ENCODE results near the gene NAV3. TPM values are rescaled to one million over a fixed set of nuclear protein-coding genes. Genes with fewer than 3 reads are reported as not detected.

Gene NAV3
- total RNA-seq, 2 experiments from 2014 or later = not detected

DNA sequence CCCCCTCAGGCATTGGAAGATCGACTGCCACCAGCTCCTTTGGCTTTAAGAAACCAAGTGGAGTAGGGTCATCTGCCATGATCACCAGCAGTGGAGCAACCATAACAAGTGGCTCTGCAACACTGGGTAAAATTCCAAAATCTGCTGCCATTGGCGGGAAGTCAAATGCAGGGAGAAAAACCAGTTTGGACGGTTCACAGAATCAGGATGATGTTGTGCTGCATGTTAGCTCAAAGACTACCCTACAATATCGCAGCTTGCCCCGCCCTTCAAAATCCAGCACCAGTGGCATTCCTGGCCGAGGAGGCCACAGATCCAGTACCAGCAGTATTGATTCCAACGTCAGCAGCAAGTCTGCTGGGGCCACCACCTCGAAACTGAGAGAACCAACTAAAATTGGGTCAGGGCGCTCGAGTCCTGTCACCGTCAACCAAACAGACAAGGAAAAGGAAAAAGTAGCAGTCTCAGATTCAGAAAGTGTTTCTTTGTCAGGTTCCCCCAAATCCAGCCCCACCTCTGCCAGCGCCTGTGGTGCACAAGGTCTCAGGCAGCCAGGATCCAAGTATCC lies 288.7 kb downstream of the NAV3 start:
- peaks cover 3% of the 10 kb centered on the region for H3K9me3 Mint-ChIP-seq
- H3K36me3 Mint-ChIP-seq (ENCODE audit: low read depth) = no peaks in the 10 kb centered on the region
- CTCF ChIA-PET = no interaction called here

DNA sequence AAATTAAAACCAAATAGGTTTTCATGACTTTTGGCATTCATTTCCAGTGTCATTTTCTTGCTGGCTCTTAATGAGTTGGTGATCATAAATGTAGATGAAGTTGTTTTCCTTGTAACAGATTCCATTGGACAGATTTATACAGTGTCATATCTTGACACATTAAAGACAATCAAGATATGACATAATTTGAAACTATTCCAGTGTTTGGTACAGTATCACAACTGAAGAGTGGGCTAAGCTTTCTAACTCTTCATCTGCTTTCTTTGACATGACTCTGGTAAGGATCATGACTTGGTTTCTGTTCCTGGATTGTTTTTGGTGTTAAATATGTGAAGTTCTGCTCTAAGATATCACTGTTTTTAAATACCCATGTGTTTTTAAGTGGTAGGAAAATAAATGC lies 289.6 kb downstream of the NAV3 start:
- CTCF ChIA-PET = no interaction called here
- no peak overlapping the region for H3K27ac Mint-ChIP-seq
- H3K9me3 Mint-ChIP-seq = peaks cover 2% of the 10 kb centered on the region
- H3K4me3 Mint-ChIP-seq = no peak overlapping the region
- H3K27me3 Mint-ChIP-seq = no peaks in the 10 kb centered on the region
- POLR2A ChIA-PET = no interaction called here
- H3K36me3 Mint-ChIP-seq (ENCODE audit: low read depth) = no peaks in the 10 kb centered on the region
- DNase-seq = no peak
- no peaks in the 10 kb centered on the region for H3K4me1 Mint-ChIP-seq

More for the DNA sequence above, 288.7 kb downstream of the NAV3 start:
- POLR2A ChIA-PET = no interaction called here
- Mint-ChIP-seq H3K4me1 (no peaks in the 10 kb centered on the region), H3K27me3 (no peaks in the 10 kb centered on the region), H3K27ac (no peak overlapping the region), H3K4me3 (no peak overlapping the region)
- DNase-seq = no peak

DNA sequence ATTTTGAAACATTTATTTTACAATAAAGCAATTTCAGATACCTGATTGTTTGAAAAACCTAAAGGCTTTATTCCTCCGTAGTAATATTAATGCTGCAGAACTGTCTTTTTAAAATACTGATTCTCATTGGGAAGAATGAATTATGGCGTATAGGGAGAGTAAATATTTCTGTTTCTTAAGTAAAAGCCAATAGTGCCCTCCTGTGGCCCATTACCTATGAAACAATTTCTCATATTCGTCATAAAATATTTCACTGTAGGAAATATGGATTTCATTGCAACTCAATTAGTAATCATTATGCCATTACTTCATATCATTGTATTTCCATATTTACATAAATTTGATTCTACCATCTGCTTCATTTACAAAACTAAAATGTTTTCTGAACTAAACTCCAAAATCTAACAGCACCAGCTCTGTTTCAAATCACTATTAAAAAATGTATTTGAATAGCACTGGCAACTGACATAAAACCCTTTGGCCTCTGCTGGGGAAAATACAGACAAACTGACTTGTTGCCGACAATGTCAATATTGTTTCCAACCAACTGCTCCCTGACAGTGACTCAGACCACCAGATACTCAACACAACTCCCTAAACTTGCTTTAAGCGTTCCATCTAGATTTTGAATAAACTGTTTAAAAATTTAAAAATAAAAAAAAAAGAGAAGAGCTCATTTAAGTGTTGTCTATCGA lies 290.3 kb downstream of the NAV3 start:
- Mint-ChIP-seq H3K27me3 (no peaks in the 10 kb centered on the region), H3K36me3 (ENCODE audit: low read depth) (no peaks in the 10 kb centered on the region), H3K4me1 (no peaks in the 10 kb centered on the region), H3K4me3 (no peak overlapping the region), H3K9me3 (peaks cover 2% of the 10 kb centered on the region), H3K27ac (no peak overlapping the region)
- ChIA-PET POLR2A (no interaction called here), CTCF (no interaction called here)
- DNase-seq = no peak

DNA sequence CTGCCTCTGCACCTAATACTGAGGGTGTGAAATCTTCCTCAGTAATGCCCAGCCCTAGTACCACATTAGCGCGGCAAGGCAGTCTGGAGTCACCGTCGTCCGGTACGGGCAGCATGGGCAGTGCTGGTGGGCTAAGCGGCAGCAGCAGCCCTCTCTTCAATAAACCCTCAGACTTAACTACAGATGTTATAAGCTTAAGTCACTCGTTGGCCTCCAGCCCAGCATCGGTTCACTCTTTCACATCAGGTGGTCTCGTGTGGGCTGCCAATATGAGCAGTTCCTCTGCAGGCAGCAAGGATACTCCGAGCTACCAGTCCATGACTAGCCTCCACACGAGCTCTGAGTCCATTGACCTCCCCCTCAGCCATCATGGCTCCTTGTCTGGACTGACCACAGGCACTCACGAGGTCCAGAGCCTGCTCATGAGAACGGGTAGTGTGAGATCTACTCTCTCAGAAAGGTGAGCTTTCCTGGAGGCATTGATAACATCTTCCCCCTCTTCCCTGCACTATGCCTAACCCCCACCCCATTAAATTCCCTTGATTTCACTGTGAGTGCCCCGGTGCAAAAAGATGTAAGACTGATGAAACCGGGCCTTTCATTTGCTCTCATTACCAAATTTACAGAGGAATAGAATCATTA lies 291.4 kb downstream of the NAV3 start:
- ChIA-PET CTCF (no interaction called here), POLR2A (no interaction called here)
- Mint-ChIP-seq H3K27ac (no peak overlapping the region), H3K9me3 (peaks cover 2% of the 10 kb centered on the region), H3K36me3 (ENCODE audit: low read depth) (no peaks in the 10 kb centered on the region), H3K27me3 (no peaks in the 10 kb centered on the region), H3K4me1 (no peaks in the 10 kb centered on the region), H3K4me3 (no peak overlapping the region)
- DNase-seq = no peak

DNA sequence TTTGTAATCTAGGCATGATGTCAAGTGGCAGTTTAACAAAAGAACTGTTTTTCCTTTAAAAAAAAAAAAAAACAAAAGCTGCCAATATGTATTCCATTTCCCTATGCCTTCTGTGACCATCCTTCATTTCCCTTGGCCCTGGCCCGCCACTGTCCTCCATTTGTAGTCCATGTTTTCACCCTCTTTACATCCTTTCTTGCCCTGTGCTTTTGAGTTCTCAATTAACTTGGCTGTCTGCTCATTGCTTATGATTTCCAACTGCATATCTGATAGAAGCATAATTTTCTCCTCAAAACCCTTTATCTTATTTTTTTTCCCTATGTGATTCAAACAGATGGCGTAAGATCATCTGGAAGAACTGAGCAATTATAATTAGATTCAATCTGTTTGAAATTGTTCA lies 297.5 kb downstream of the NAV3 start:
- H3K36me3 Mint-ChIP-seq (ENCODE audit: low read depth) = no peaks in the 10 kb centered on the region
- no peaks in the 10 kb centered on the region for H3K4me1 Mint-ChIP-seq
- H3K9me3 Mint-ChIP-seq = no peaks in the 10 kb centered on the region
- H3K27me3 Mint-ChIP-seq = no peaks in the 10 kb centered on the region
- DNase-seq = no peak
- no peak overlapping the region for H3K4me3 Mint-ChIP-seq
- H3K27ac Mint-ChIP-seq = no peak overlapping the region
- CTCF ChIA-PET = no interaction called here
- POLR2A ChIA-PET = no interaction called here

DNA sequence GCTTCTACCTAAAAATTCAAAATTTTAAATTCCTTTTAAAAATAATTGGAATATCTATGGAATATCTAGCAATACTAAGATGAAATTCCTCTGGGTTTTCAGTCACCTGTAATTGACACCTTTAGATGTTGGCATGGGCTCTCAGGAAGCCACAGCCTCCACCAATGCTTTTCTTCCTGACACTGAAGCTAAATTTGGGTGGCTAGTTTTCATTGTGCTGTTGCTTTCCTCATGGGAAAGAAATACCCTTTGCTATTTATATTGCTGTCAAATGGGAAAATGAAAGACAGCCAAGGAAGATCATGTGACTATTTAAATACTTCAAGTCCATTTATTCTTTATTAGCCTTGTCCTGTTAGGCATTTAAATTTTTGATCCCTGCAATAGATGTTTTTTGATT lies 313.0 kb downstream of the NAV3 start:
- DNase-seq = no peak
- ChIA-PET CTCF (no interaction called here), POLR2A (no interaction called here)
- Mint-ChIP-seq H3K36me3 (ENCODE audit: low read depth) (no peaks in the 10 kb centered on the region), H3K4me3 (no peak overlapping the region), H3K4me1 (no peaks in the 10 kb centered on the region), H3K27me3 (no peaks in the 10 kb centered on the region), H3K9me3 (no peaks in the 10 kb centered on the region), H3K27ac (no peak overlapping the region)

DNA sequence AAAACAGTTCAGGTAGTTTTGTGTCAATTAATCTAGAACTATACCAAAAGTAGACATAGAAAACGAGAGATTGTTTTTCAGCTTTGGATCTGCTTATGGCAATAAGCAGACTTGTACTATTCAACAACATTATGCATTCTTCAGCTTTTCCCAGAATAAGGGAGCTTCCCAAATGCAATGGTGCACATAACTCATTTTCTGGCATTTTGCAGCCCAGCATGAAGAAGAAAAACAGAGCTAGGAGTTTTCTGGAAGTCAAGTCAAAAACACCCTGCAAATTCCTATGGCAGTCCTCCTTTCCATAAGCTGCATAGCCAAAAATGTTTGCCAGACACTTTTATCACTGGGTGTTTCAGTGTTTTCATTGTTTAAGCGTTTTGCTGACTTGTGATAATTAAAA lies 314.7 kb downstream of the NAV3 start:
- H3K4me3 Mint-ChIP-seq = no peak overlapping the region
- ChIA-PET POLR2A (no interaction called here), CTCF (no interaction called here)
- no peak for DNase-seq
- no peaks in the 10 kb centered on the region for H3K4me1 Mint-ChIP-seq
- H3K36me3 Mint-ChIP-seq (ENCODE audit: low read depth) = no peaks in the 10 kb centered on the region
- H3K27me3 Mint-ChIP-seq = no peaks in the 10 kb centered on the region
- no peaks in the 10 kb centered on the region for H3K9me3 Mint-ChIP-seq
- no peak overlapping the region for H3K27ac Mint-ChIP-seq

DNA sequence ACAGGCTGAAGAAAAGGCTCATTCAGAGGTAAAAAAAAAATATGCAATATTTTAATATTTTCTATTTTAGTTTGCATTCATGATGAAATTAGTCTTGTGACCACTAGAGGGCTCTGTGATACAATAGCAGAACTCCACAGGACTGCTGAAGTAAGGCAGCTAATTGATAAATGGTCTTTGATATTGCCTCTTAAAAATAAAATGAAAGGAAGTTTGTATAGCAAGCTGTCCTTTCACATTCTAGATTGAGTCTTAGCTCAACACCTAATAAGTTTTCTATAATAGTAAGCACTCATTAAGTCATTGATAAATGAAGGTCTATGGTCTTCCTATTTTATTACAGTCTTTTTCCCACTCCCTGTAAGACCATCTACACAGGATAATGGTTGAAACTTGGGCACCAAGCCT lies 315.7 kb downstream of the NAV3 start:
- Mint-ChIP-seq H3K4me3 (no peak overlapping the region), H3K36me3 (ENCODE audit: low read depth) (no peaks in the 10 kb centered on the region), H3K9me3 (no peaks in the 10 kb centered on the region), H3K27ac (no peak overlapping the region), H3K27me3 (no peaks in the 10 kb centered on the region), H3K4me1 (no peaks in the 10 kb centered on the region)
- DNase-seq = no peak
- CTCF ChIA-PET = no interaction called here
- POLR2A ChIA-PET = no interaction called here

DNA sequence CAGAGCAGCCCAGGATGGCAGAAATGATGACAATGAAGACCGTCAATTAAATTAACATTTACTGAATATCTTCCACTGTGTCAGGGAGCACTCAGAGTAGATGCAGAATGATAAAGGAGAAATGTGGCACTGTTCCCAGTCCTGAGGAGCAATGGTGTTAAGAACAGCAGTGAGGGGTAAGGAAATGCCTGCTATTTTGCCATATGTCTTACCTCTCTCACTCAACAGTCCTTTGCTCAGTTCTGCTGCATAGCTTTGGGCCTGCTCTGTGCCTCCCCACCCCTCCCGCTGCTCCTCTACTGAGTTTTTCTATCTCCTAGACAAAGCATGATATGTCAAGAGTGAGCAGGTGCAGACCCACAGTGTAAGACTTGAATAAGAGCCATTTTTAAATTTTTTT lies 318.8 kb downstream of the NAV3 start:
- no peaks in the 10 kb centered on the region for H3K27me3 Mint-ChIP-seq
- POLR2A ChIA-PET = no interaction called here
- H3K9me3 Mint-ChIP-seq = no peaks in the 10 kb centered on the region
- H3K27ac Mint-ChIP-seq = no peak overlapping the region
- H3K36me3 Mint-ChIP-seq (ENCODE audit: low read depth) = no peaks in the 10 kb centered on the region
- CTCF ChIA-PET = no interaction called here
- H3K4me3 Mint-ChIP-seq = no peak overlapping the region
- DNase-seq = no peak
- no peaks in the 10 kb centered on the region for H3K4me1 Mint-ChIP-seq

DNA sequence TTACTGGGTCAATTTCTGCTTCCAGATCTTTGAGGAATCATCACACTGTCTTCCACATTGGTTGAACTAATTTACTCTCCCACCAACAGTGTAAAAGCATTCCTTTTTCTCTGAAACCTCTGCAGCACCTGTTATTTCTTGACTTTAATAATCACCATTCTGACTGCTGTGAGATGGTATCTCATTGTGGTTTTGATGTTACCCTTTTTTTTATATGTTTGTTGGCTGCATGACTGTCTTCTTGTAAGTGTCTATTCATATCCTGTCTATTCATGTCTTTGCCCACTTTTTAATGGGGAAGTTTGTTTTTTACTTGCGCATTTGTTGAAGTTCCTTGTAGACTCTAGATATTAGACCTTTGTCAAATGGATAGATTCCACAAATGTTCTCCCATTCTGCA lies 324.9 kb downstream of the NAV3 start:
- CTCF ChIA-PET = no interaction called here
- no peak overlapping the region for H3K27ac Mint-ChIP-seq
- no peak for DNase-seq
- no peaks in the 10 kb centered on the region for H3K27me3 Mint-ChIP-seq
- POLR2A ChIA-PET = no interaction called here
- no peaks in the 10 kb centered on the region for H3K9me3 Mint-ChIP-seq
- H3K4me1 Mint-ChIP-seq = no peaks in the 10 kb centered on the region
- H3K4me3 Mint-ChIP-seq = no peak overlapping the region
- no peaks in the 10 kb centered on the region for H3K36me3 Mint-ChIP-seq (ENCODE audit: low read depth)

DNA sequence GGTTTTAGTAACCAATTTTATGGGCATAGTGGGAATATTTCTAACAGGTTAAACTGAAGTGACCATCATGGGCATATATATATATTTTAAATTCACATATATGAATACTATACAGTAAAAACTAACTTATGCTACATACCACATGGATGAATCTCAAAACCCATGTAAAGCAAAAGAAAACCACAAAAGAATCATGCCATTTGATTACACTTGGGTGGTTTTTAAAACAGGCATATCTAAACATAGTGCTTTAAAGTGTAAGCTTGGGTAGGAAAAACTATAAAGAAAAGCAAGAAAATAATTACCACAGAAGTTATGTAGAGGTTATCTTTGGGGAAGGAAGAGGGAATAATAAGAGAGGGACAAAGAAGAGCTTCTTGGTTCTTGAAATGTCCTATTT lies 326.1 kb downstream of the NAV3 start:
- no peak overlapping the region for H3K4me3 Mint-ChIP-seq
- no peaks in the 10 kb centered on the region for H3K4me1 Mint-ChIP-seq
- ChIA-PET POLR2A (no interaction called here), CTCF (no interaction called here)
- no peaks in the 10 kb centered on the region for H3K27me3 Mint-ChIP-seq
- no peak overlapping the region for H3K27ac Mint-ChIP-seq
- DNase-seq = no peak
- no peaks in the 10 kb centered on the region for H3K36me3 Mint-ChIP-seq (ENCODE audit: low read depth)
- no peaks in the 10 kb centered on the region for H3K9me3 Mint-ChIP-seq

DNA sequence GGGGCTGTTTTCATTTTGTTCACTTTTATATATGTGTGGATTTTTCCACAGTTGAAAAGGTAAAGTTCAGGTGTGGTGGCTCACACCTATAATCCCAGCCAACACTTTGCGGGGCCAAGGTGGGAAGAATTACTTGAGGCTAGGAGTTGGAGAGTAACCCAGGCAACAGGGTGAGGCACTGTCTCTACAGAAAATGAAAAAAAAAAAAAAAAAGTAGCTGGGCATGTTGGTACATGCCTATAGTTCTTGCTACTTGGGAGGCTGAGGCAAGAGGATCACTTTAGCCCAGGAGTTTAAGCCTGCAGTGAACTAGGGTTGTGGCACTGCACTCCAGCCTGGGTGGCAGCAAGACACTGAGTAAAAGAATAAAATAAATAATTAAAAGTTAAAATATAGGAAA lies 326.5 kb downstream of the NAV3 start:
- no peaks in the 10 kb centered on the region for H3K9me3 Mint-ChIP-seq
- no peak overlapping the region for H3K27ac Mint-ChIP-seq
- POLR2A ChIA-PET = no interaction called here
- no peak overlapping the region for H3K4me3 Mint-ChIP-seq
- CTCF ChIA-PET = no interaction called here
- no peak for DNase-seq
- H3K36me3 Mint-ChIP-seq (ENCODE audit: low read depth) = no peaks in the 10 kb centered on the region
- no peaks in the 10 kb centered on the region for H3K27me3 Mint-ChIP-seq
- H3K4me1 Mint-ChIP-seq = no peaks in the 10 kb centered on the region

DNA sequence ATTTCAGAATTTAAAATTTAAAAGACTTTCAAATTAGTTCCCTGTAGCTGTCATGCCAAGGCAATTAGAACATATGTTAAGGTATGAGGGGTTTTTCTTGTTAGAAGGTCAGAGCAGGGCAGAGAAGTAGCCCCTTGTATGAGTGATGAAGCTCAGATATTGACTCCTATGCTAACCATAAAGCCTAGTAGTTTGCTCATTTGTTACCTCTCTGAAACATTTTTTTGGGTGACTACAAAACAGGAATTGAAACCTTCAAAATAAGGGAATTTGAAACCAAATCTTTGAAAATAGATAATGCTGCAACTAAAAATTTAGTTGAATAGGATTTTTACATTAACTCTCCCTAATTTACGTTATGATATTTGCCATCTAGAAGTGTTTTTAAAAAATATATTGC lies 333.5 kb downstream of the NAV3 start:
- H3K27ac Mint-ChIP-seq = no peak overlapping the region
- DNase-seq = no peak
- ChIA-PET CTCF (no interaction called here), POLR2A (no interaction called here)
- H3K4me1 Mint-ChIP-seq = no peaks in the 10 kb centered on the region
- no peaks in the 10 kb centered on the region for H3K9me3 Mint-ChIP-seq
- H3K4me3 Mint-ChIP-seq = no peak overlapping the region
- no peaks in the 10 kb centered on the region for H3K36me3 Mint-ChIP-seq (ENCODE audit: low read depth)
- H3K27me3 Mint-ChIP-seq = no peaks in the 10 kb centered on the region

DNA sequence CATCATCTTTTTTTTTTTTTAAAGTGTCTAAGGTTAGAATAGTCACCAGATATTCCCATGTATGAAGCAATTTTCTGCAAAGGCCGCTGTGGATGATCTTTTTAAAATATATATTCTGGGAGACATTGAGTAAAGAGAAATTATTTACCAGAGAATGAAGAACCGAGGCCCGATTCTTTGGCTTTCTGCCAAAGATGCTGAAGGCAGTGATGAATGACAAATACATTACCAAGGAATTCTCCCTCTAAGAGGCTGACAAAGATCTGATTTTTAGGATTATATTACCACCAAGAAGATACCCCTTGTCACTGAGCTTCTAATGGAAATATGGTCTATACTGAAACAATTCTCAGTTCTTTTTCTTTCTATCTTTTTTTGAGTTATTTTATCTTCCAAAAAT lies 336.8 kb downstream of the NAV3 start:
- DNase-seq = no peak
- Mint-ChIP-seq H3K9me3 (no peaks in the 10 kb centered on the region), H3K4me1 (no peaks in the 10 kb centered on the region), H3K36me3 (ENCODE audit: low read depth) (no peaks in the 10 kb centered on the region), H3K4me3 (no peak overlapping the region), H3K27ac (no peak overlapping the region), H3K27me3 (no peaks in the 10 kb centered on the region)
- CTCF ChIA-PET = no interaction called here
- POLR2A ChIA-PET = no interaction called here

Measured in activated CD4-positive, alpha-beta memory T cell treated with anti-CD3 and anti-CD28 coated beads, Interleukin-2, amount 10 ng/mL, durations not matched to agents 7 days and 5 days (primary cell).